GM19397 (cell line): ENCODE data around the gene RSU1.
"Not testable (repeated sequence)": the region's sequence is repeated elsewhere in the genome, so short reads cannot be mapped to it uniquely, and the experiment has no call there.

Experiments
- ATAC-seq: cut with Tn5 transposase; IDR thresholded peaks from one replicate; pipeline ENCODE4 v1.9.1; 2021; ENCODE audit warnings: mild to moderate bottlenecking, moderate library complexity; ENCODE audit not compliant: unreplicated experiment

RSU1 gene

GRCh38 chr10:16817125-16818019 is at the start of gene RSU1:
Gene RSU1 (minus strand): TSS chr10:16817424. CDS start chr10:16817081, 343 bp downstream.
- ATAC-seq: peak; percentile 98

GRCh38 chr10:16866541-16867275 is 49.5 kb upstream of the RSU1 start:
- ATAC-seq: no peak

GRCh38 chr10:16865766-16866165 is 48.5 kb upstream of the RSU1 start:
- no peak for ATAC-seq

GRCh38 chr10:16863766-16864165 is 46.5 kb upstream of the RSU1 start:
- no peak for ATAC-seq

- ATAC-seq: no peak
These were observed 40.2 kb upstream of the RSU1 start for GRCh38 chr10:16857419-16857818.

GRCh38 chr10:16856567-16856966 is 39.3 kb upstream of the RSU1 start:
- ATAC-seq: no peak

- no peak for ATAC-seq
These were observed 38.9 kb upstream of the RSU1 start for GRCh38 chr10:16856092-16856491.

- no peak for ATAC-seq
These were observed 37.4 kb upstream of the RSU1 start for GRCh38 chr10:16854623-16855022.

GRCh38 chr10:16853809-16854208 is 36.6 kb upstream of the RSU1 start:
- no peak for ATAC-seq

GRCh38 chr10:16853201-16853600 is 36.0 kb upstream of the RSU1 start:
- ATAC-seq: no peak

- ATAC-seq: no peak
These were observed 35.4 kb upstream of the RSU1 start for GRCh38 chr10:16852624-16853023.

GRCh38 chr10:16848562-16849154 is 31.4 kb upstream of the RSU1 start:
- no peak for ATAC-seq

- no peak for ATAC-seq
These were observed 30.4 kb upstream of the RSU1 start for GRCh38 chr10:16847644-16848043.

GRCh38 chr10:16845248-16845647 is 28.0 kb upstream of the RSU1 start:
- no peak for ATAC-seq

- ATAC-seq: no peak
These were observed 26.1 kb upstream of the RSU1 start for GRCh38 chr10:16843252-16843870.

GRCh38 chr10:16835228-16835627 is 18.0 kb upstream of the RSU1 start:
- no peak for ATAC-seq

- no peak for ATAC-seq
These were observed 15.3 kb upstream of the RSU1 start for GRCh38 chr10:16832351-16833080.

GRCh38 chr10:16828701-16829175 is 11.5 kb upstream of the RSU1 start:
- no peak for ATAC-seq

- peak; percentile 69 for ATAC-seq
These were observed 10.9 kb upstream of the RSU1 start for GRCh38 chr10:16828114-16828568.

GRCh38 chr10:16827474-16827873 is 10.2 kb upstream of the RSU1 start:
- not testable (repeated sequence) for ATAC-seq
